OCI-LY7 (cell line): ENCODE results near the gene LANCL2.

Source experiments
- CTCF ChIP-seq: fragments of 200-600 bp; sonication (generic); conservative IDR thresholded peaks from 2 replicates; pipeline ENCODE4 v1.5.1; 2014; ENCODE audit warnings: mild to moderate bottlenecking, antibody characterized with exemption, low read length, moderate library complexity, mixed read lengths
- EZH2phosphoT487 ChIP-seq: fragments of 200-600 bp; sonication (generic); IDR thresholded peaks from 2 replicates; pipeline ENCODE4 v1.6.1; 2018; ENCODE audit warnings: low read depth, borderline replicate concordance, mild to moderate bottlenecking, mixed run types, antibody characterized with exemption, low read length, moderate library complexity, mixed read lengths

GRCh38 chr7:55413442-55413841, 48.3 kb downstream of the LANCL2 start:
- TF ChIP-seq EZH2phosphoT487: no peak
- TF ChIP-seq CTCF: no peak
